Spleen (tissue), 7 donors: ENCODE data around the gene TMA7.

Experiments
- CTCF ChIP-seq, 11 experiments: fragments of 200-600 bp in 7 of 11; fragments of 450-650 bp in 4 of 11; sonication (generic) in 4 of 11; IDR thresholded peaks in 8 of 11; conservative IDR thresholded peaks in 3 of 11; 1 replicate in 7 of 11; 2 replicates in 4 of 11; pipeline versions ENCODE4 v1.4.0 to v1.8.0; 2016 to 2021; ENCODE audit warnings: antibody characterized with exemption in 11 of 11, inconsistent platforms in 4 of 11, mild to moderate bottlenecking in 1 of 11
- POLR2A ChIP-seq, 3 donors: fragments of 450-650 bp; IDR thresholded peaks; one replicate each; pipeline ENCODE4 v1.5.1; 2017; ENCODE audit warnings: antibody characterized with exemption in 3 of 3, mild to moderate bottlenecking in 1 of 3
- POLR2AphosphoS5 ChIP-seq, 3 donors: sonication (generic); formaldehyde crosslinking; IDR thresholded peaks; one replicate each; pipeline ENCODE4 v1.5.1; 2017; ENCODE audit warnings: antibody characterized with exemption in 3 of 3
- donor health status: DM: no; HTN: no; CAD: no; lungs with moderate emphysema.
- donor health status: DM: no; HTN: no; CAD: no.
- donor health status: DM: no; HTN: no; CAD: no.

DNA sequence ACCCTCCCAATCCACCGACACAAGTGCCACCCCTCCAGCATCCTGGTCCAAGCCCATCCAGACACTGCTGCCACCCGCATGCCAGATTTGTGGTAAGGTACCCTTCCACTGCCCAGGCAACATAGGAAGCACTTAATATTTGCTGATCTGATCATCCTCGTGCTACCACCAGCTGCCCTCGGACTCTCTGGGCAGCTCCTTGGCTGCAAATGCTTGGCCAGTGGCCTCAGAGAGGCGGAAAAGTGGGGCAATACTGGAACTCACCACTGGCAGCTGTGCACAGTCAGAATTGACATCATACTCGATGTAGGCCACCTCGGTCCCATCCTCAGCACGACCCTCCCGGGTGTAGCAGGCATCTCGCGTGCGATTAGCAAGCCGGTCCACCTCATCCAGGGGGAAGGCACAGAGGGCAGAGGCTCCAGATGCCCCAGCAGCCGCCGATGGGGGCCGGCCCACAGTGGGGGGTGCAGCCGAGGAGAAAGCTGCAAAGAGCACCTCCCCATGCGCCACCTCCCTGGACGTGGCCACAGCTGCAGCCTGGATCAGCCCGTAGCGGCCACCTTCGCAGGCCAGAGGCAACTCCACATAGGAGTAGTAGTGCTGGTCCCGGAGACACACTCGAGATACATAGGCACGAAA is 16.7 kb upstream of the TMA7 start:
- TF ChIP-seq POLR2A (IDR thresholded peaks at IDR 0.05): no peak
- TF ChIP-seq CTCF (IDR thresholded peaks at IDR 0.05 in 8 of 11, conservative IDR thresholded peaks at IDR 0.05 in 3 of 11): no peak
- no peak for TF ChIP-seq POLR2AphosphoS5 (IDR thresholded peaks at IDR 0.05)
